NCI-H446 treated with DMSO at 0.1 percent for 48 hours (cell line): Measurements from ENCODE around the gene SAMD9.
"Not testable (repeated sequence)": the region's sequence is repeated elsewhere in the genome, so short reads cannot be mapped to it uniquely, and the experiment has no call there.

Source experiments
- DNase-seq: peaks from one replicate; lab custom pipeline; 2025; lab: John Stamatoyannopoulos, UW

The SAMD9 gene

DNA sequence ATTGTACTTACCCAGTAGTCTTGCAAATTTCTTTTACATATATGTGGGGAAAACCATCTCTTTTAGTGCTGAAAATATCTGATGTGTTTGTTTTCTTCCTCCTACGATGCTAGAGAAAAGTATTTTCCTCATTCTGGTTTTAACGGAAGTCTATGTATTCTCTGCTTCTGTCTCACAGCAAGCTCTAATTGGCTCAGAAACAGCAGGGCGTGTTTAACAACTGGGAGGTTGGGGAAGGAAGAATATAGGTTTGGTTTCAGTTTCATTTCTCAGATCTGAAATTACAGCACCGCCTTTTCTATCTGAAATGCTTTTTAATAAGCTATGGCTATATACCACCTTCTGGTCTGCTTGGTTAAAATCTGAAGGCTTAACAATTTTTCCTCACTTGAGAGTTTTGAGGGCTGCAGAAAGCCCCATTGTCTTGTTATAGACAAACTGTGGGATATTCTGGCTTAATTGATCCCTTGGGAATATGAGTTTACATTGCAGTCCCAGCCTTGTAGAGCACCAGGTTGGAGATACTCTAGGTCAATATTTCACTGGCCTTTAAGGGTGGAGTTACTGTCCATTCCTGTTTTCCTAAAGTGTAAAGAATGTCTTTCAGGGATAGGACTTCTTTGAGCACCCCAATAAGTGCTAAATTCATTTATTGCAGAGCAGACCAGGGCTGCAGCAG lies at the start of gene SAMD9:
Gene SAMD9 (minus strand): TSS at position 128 of the 679 bp plus-strand sequence. CDS start 11,882 bp downstream, outside the sequence.
- no peak for DNase-seq

GRCh38 chr7:93165447-93165846 lies 47.7 kb upstream of the SAMD9 start:
- no peak for DNase-seq

GRCh38 chr7:93164766-93165165 lies 47.0 kb upstream of the SAMD9 start:
- DNase-seq, result no peak

DNA sequence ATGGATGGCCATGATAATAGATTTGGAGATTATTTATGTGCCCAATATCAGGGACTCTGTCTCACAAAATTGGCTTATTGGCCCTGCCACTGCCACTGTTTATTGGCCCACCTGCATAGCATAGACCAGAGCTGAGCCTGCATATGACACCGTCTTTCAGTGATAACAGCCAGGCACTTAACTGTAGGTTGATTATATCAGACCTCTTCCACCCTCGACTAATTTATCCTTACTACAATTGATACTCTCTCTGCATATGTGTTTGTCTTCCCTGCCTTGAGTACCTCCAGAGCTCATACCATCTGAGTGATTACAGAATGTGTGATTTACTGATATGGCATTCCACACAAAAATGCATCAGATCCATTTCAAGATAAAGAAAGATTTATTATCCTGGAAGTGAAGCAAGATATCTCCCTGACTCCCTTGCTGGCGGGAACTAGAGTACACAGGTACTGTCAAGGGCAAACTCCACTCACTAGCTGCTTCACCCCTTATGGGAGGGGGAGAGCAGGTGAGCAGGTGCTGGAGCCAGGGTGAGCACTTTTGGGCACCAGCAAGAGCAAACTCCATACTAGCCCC lies 43.5 kb upstream of the SAMD9 start:
- no peak for DNase-seq

- DNase-seq, result no peak
Measured at GRCh38 chr7:93160410-93160809, 42.6 kb upstream of the SAMD9 start.

DNA sequence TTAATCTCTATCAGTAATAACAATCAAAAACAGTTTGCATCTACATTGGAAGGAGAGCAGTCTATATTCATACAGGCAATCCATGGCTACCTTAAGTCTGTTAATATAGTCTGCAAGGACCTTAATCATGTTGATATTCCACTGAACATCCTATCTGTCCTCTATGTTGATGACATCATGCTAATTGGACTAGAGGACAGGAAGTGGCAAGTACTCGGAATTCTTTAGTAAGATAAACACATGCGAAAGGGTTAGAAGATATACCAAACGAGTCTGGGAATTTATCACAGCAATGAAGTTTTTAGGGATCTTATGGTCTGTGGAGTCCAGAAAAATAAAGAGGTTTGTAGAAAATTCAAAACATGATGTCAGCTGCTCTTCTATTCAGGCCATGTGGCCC lies 41.7 kb upstream of the SAMD9 start:
- no peak for DNase-seq

GRCh38 chr7:93156884-93157283 lies 39.1 kb upstream of the SAMD9 start:
- no peak for DNase-seq

DNA sequence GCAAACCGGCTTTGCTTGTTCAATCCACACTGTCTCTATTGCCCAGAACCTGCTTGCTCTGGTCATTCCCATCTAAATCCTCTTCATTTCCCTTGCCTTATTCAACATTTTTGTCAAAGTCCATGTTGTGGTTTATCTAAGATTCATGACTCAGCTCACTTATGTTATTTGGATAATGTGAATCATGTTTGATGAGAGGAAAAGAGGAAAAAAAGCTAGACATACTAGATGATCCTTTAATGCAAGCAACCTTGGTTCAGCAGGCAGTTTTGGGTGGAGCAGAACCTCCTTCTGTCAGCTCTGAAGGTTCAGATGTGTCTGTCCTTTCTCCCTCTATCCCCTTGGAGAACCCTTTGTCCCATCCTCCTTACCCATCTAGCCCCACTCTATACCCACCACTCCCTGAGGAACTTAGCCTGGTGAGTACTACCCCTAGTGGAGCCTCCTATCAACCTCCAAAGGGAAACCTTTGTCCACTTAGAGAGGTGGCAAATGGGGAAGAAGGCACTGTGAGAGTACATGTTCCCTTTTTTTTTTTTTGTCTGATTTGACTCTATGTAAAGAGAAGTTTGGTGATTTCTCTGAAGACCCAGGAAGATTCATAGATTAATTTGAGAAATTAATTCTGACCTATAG lies 32.5 kb upstream of the SAMD9 start:
- no peak for DNase-seq

DNA sequence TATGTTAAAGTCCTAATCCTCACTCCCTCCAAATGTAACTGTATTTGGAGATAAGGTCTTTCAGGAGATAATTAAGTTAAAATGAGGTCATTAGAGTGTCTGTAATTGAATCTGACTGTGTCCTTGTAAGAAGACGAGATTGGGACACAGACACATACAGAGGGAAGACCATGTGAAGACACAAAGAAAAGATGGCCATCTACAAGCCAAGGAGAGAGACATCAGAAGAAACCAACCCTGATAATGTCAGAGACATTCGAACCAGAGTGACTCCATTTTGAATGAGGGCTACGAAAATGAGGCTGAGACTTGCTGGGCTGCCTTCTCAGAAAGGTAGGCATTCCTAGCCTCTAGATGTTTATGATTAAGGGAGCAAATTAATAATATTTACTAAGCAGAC lies 30.9 kb upstream of the SAMD9 start:
- DNase-seq, result no peak

DNA sequence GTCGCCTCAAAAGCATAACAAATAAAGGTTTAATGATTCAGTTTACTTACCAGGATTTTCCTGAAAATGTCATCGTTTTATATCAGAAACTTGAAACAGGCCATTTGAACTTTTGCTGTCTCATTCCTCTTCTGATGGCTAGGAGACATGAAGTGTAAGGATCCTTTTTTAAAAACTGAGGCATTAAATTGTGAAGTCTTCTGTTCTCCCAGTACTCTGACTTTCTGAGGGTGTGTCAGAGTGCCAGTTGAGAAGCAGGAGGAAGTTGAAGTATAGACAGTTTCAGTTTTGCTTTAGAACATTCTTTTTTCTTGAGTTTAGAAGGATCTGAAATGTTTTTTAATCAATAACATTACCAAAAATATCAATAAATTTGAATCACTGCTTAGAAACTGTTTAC lies 30.4 kb upstream of the SAMD9 start, which contains the start of gene SAMD9L:
Gene SAMD9L (minus strand): TSS at position 242 of the 400 bp plus-strand sequence. CDS start 12,414 bp downstream, outside the sequence.
- DNase-seq, result no peak

- no peak for DNase-seq
Measured at GRCh38 chr7:93147363-93147762, 29.6 kb upstream of the SAMD9 start.

- no peak for DNase-seq
Measured at GRCh38 chr7:93146472-93147141, 28.8 kb upstream of the SAMD9 start.

DNA sequence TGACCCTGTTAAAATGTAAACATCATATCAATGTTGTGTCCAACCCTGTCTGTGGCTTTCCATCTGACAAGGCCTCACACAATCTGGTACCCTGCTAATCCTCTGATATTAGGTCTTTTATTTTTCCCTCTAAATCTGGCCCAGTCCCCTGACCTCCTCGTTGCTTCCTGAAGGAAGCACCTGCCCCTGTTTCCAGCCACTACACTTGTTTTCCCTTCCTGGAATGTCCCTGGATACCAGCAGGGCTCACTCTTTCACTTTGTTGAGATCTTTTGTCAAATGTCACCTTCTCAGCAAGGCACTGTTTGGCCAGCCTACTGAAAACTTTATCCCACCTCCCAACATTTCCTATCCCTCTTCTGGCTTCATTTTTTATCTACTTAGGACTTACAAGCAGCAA lies 28.3 kb upstream of the SAMD9 start:
- no peak for DNase-seq

DNA sequence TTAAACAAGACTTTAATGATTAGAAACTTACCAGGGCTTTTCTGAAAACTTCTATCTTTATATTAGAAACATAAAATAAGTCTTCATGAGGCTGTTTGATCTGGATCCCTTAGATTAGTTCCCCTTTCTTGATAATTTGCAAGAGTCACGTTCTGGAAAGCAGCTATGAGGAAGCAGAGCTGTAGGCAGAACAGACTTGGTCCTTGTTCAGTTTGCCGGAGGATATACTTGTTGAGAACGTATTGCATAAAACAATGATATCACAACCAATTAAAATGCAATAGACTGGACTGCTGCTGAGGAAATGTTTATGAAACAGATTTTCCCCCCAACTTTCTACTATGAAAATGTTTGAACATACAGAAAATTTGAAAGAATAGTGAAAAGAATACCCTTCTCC lies 27.6 kb upstream of the SAMD9 start:
- no peak for DNase-seq

DNA sequence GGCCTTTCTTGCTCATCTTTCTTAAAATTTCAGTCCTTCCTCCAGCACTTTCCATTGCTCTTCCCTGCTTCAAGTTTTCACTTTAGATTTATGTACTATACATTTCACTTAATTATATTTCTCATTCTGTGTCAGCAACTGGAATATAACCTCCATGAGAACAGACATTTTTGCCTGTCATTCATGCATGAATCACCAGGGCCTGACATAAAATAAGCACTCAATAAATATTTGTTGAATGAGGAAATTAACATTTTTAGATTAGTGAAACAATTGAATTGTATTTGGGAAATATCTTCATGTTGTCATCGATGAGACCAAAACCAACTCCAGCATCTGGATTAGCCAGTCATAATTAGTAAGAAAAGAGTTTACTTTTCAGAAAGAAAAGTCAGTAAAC lies 24.3 kb upstream of the SAMD9 start:
- no peak for DNase-seq

DNA sequence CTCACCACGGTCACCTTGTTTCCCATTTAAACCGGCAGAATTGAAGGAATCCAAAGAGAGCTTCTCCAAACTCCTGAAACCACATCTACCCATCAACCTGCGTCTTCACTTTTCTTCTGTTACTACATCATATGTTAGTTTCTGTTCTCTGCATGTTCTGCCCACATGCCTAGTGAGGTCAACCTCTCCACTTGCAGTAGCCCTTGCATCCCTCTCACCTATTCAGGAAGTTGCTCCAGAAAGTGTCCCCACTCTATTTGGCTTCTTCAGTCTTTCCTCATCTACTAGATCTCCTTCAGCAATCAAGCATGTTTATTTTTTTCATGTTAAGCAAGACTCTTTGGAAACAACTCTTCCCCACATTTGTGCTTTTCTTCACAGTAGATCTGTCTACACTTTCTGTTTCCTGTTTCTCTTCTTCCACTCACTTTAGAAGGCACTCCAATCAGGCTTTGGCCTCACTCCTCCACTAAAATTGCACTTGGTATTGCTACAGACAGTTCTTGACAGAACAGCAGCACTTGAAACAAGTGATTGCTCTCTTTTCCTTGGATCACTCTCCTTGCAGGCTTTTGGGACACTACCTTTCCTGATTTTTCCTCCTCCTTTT lies 22.9 kb upstream of the SAMD9 start:
- no peak for DNase-seq

GRCh38 chr7:93138576-93138975 lies 20.8 kb upstream of the SAMD9 start:
- DNase-seq, result no peak

GRCh38 chr7:93133005-93133404 lies 15.2 kb upstream of the SAMD9 start:
- DNase-seq, result no peak

DNA sequence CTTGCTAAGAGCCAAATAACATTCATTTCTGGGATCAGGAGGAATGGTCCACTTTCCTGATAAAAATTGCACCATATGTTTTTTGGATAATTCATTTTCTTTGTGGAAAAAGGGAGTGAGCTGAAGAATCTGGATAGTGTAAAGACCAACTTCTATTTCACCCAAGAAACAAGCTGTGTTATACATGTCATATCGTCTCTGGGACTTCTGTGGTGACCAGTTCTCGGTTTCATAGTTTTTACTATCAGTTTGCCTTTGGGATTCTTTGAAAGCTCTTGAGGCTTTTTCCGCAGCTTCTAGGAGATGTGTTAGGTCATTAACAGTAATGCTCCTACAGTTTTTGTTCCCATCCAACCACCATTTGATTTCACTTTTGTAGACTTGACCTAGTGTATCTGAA lies 14.4 kb upstream of the SAMD9 start:
- DNase-seq, result no peak

DNA sequence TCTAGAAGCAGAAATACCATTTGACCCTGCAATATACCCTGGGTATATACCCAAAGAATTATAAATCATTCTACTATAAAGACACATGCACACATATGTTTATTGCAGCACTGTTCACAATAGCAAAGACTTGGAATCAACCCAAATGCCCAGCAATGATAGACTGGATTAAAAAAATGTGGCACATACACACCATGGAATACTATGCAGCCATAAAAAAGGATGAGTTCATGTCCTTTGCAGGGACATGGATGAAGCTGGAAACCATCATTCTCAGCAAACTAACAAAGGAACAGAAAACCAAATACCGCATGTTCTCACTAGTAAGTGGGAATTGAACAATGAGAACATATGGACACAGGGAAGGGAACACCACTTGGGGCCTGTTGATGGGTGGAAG lies 9.2 kb upstream of the SAMD9 start:
- not testable (repeated sequence) for DNase-seq

DNA sequence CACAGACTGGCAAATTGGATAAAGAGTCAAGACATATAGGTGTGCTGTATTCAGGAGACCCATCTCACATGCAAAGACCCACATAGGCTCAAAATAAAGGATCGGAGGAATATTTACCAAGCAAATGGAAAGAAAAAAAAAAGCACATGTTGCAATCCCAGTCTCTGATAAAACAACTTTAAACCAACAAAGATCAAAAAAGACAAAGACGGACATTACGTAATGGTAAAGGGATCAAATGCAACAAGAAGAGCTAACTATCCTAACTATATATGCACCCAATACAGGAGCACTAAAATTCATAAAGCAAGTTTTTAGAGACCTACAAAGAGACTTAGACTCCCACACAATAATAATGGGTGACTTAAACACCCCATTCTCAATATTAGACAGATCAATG lies 5.8 kb upstream of the SAMD9 start:
- DNase-seq, result not testable (repeated sequence)
